ENCODE measurements around the gene PRSS27. TPM values are rescaled to one million over a fixed set of nuclear protein-coding genes. Genes with fewer than 3 reads are reported as not detected.

The PRSS27 gene
- total and polyA plus RNA-seq, 2 of the 8 experiments (the other 6 are each of a cell fraction or from before 2014, with no cell fraction given): 1.3 to 7.5 TPM

DNA sequence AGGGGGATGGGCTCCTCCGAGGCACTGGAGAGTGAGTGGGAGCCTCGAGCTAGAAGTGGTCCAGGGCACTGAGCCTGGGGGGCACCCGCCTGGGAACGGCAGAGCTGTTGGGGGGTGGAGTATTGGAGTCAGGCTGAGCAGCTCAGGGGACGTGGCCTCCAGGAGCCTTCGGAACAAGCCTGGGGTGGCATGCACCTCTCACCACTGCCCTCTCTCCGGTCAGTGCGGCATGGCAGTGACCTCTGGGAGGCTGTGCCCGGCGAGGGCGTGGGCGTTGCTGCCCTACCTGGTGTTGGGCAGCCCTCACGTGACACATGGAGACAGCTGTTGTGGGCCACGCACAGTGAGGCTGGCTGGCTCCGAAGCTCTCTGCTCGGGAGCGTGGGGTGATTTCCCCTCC is 13.9 kb downstream of the PRSS27 start:
- H3K27me3 ChIP-seq (replicated peaks in 1 of 4; ENCODE audit: control insufficient read depth in 3 of 4, extremely low read depth in 1 of 4, insufficient read depth in 3 of 4, low read length in 3 of 4): no peaks in the 10 kb centered on the region
- no peak overlapping the region for H3K23ac ChIP-seq (ENCODE audit: insufficient read length)
- no peak overlapping the region for H4K8ac ChIP-seq (ENCODE audit: extremely low read depth, insufficient read depth, low read length)
- FAIRE-seq: no peak
- no peaks in the 10 kb centered on the region for H3K4me1 ChIP-seq (replicated peaks in 1 of 4; ENCODE audit: control insufficient read depth in 3 of 4, insufficient read depth in 4 of 4, low read length in 3 of 4)
- no peak overlapping the region for H2AK5ac ChIP-seq (ENCODE audit: low read depth, low read length)
- no peak overlapping the region for H3K27ac ChIP-seq (ENCODE audit: low read depth, low read length)
- H3K36me3 ChIP-seq (ENCODE audit: control insufficient read depth in 2 of 4, insufficient read depth in 4 of 4, low read length in 3 of 4): peaks cover 4 to 23% (median 13%) of the 10 kb centered on the region in 4 experiments; a peak in 5 of 8 replicates
- no peak overlapping the region for H3K4me2 ChIP-seq (ENCODE audit: insufficient read depth in 1 of 2, low read depth in 2 of 2, low read length in 2 of 2)
- H3K9me3 ChIP-seq (ENCODE audit: insufficient read depth in 2 of 2, low read depth in 1 of 2, low read length in 1 of 2): no peaks in the 10 kb centered on the region
- H2BK20ac ChIP-seq (ENCODE audit: low read length): no peak overlapping the region
- no peak overlapping the region for H2AFZ ChIP-seq (ENCODE audit: low read length)
- ChIA-PET POLR2A (ENCODE audit: partially characterized antibody) (no interaction called here), CTCF (ENCODE audit: partially characterized antibody) (no interaction called here)
- H4K5ac ChIP-seq (ENCODE audit: insufficient read length, low read depth, low read length): no peak overlapping the region
- H3K4me3 ChIP-seq (ENCODE audit: extremely low read depth in 1 of 4, insufficient read depth in 2 of 4, low read depth in 3 of 4, low read length in 4 of 4): no peak overlapping the region
- no peaks in the 10 kb centered on the region for H3K79me1 ChIP-seq (ENCODE audit: low read depth, low read length)
- H4K20me1 ChIP-seq (replicated peaks in 1 of 2; ENCODE audit: control insufficient read depth in 1 of 2, insufficient read depth in 2 of 2, low read length in 2 of 2): peaks cover 4 to 23% of the 10 kb centered on the region in 2 experiments
- H2BK120ac ChIP-seq (replicated peaks; ENCODE audit: low read depth, low read length): no peak overlapping the region
- 89% methylated on average over 14 of the region's 17 CpGs; no CpG with 5 or more reads in 1 of the 2 experiments for WGBS, 2 experiments (ENCODE audit: extremely low coverage in 1 of 2, insufficient coverage in 1 of 2, insufficient read length in 1 of 2, insufficient replicate concordance in 2 of 2, low coverage in 1 of 2, low lambda C conversion rate in 2 of 2, missing lambda C conversion rate in 1 of 2)
- no peak overlapping the region for H2BK5ac ChIP-seq (ENCODE audit: low read depth, low read length)
- H3K79me2 ChIP-seq (ENCODE audit: control insufficient read depth in 1 of 2, insufficient read depth in 2 of 2, low read length in 2 of 2): no peaks in the 10 kb centered on the region
- peaks cover 2% of the 10 kb centered on the region; the same call in 1 of the 2 replicates for H3K23me2 ChIP-seq (ENCODE audit: low read depth, low read length)
- DNase-seq (ENCODE audit: low read depth in 1 of 2, low spot score in 2 of 2): no peak
- no peak overlapping the region for H3K14ac ChIP-seq (ENCODE audit: insufficient read length)
- no peak overlapping the region for H3K56ac ChIP-seq (replicated peaks; ENCODE audit: insufficient read length, low read depth, low read length)
- no peak overlapping the region for H2BK15ac ChIP-seq (ENCODE audit: low read length)
- H3K9ac ChIP-seq (replicated peaks in 1 of 4; ENCODE audit: extremely low read depth in 1 of 4, low read depth in 3 of 4, low read length in 3 of 4): no peak overlapping the region
- no peak overlapping the region for H4K91ac ChIP-seq (replicated peaks; ENCODE audit: insufficient read length, low read length)
- H2BK12ac ChIP-seq (ENCODE audit: low read depth, low read length): no peak overlapping the region
- no peak overlapping the region for H3K4ac ChIP-seq (replicated peaks; ENCODE audit: insufficient read length, low read depth, low read length)
- no peak overlapping the region for H3K18ac ChIP-seq (ENCODE audit: extremely low read depth, low read length)
- TF ChIP-seq SIX5 (IDR thresholded peaks at IDR 0.05; ENCODE audit: low read depth, low read length) (no peak), CBX5 (IDR thresholded peaks at IDR 0.05; ENCODE audit: low read depth, low read length) (no peak), FOSL1 (IDR thresholded peaks at IDR 0.05; ENCODE audit: insufficient read depth, low read depth, low read length) (no peak), CTBP2 (IDR thresholded peaks at IDR 0.05; ENCODE audit: borderline replicate concordance, insufficient read depth, insufficient read length, low read length) (no peak), EZH2 (IDR thresholded peaks at IDR 0.05; ENCODE audit: low read depth, low read length, severe bottlenecking) (no peak), POLR2A (IDR thresholded peaks at IDR 0.05; ENCODE audit: control extremely low read depth in 1 of 2, low read depth in 2 of 2, low read length in 2 of 2) (no peak), SRF (IDR thresholded peaks at IDR 0.05; ENCODE audit: low read depth, low read length) (no peak), TCF12 (IDR thresholded peaks at IDR 0.05; ENCODE audit: low read depth, low read length) (no peak), NANOG (IDR thresholded peaks at IDR 0.05; ENCODE audit: insufficient read depth, low read depth, low read length, poor library complexity, severe bottlenecking) (no peak), SAP30 (IDR thresholded peaks at IDR 0.05; ENCODE audit: insufficient read depth, insufficient replicate concordance, low read length) (no peak), NRF1 (IDR thresholded peaks at IDR 0.05; ENCODE audit: low read depth, low read length) (no peak), KDM1A (IDR thresholded peaks at IDR 0.05; ENCODE audit: borderline replicate concordance, low read length) (no peak)
- TF ChIP-seq, protein P1, sequence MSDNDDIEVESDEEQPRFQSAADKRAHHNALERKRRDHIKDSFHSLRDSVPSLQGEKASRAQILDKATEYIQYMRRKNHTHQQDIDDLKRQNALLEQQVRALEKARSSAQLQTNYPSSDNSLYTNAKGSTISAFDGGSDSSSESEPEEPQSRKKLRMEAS (IDR thresholded peaks at IDR 0.05): no peak
- TF ChIP-seq, protein P2, sequence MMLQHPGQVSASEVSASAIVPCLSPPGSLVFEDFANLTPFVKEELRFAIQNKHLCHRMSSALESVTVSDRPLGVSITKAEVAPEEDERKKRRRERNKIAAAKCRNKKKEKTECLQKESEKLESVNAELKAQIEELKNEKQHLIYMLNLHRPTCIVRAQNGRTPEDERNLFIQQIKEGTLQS (IDR thresholded peaks at IDR 0.05; ENCODE audit: insufficient read depth, low read depth, low read length): no peak
